Occipital lobe (tissue), 2 donors: ENCODE data around the gene BBOF1. TPM values are rescaled to one million over a fixed set of nuclear protein-coding genes. Genes with fewer than 3 reads are reported as not detected.

Source experiments
- DNase-seq: peaks from one replicate; lab custom pipeline; 2025; lab: John Stamatoyannopoulos, UW
- total RNA-seq: library from RNA; depleted of rRNA; stranded (reverse); fragments of >200 nt; gene quantifications from one replicate; pipeline ENCODE4 v1.2.3, GENCODE V29; 2014

The BBOF1 gene
- total RNA-seq, 1 donor from 2014 or later = 8.9 TPM

- DNase-seq = no peak
These were observed 3.2 kb downstream of the BBOF1 start for GRCh38 chr14:74022346-74022745.

GRCh38 chr14:74029136-74029535, 10.0 kb downstream of the BBOF1 start:
- no peak for DNase-seq

GRCh38 chr14:74034572-74034971, 15.4 kb downstream of the BBOF1 start:
- DNase-seq = no peak

GRCh38 chr14:74035556-74035955, 16.4 kb downstream of the BBOF1 start:
- DNase-seq = no peak

GRCh38 chr14:74038020-74038859, 19.1 kb downstream of the BBOF1 start:
- no peak for DNase-seq

GRCh38 chr14:74042296-74042695, 23.1 kb downstream of the BBOF1 start:
- DNase-seq = no peak

GRCh38 chr14:74045522-74045921, 26.4 kb downstream of the BBOF1 start:
- no peak for DNase-seq

GRCh38 chr14:74048281-74048680, 29.1 kb downstream of the BBOF1 start:
- no peak for DNase-seq

GRCh38 chr14:74049876-74050495, 30.8 kb downstream of the BBOF1 start:
- no peak for DNase-seq

- no peak for DNase-seq
These were observed 43.6 kb downstream of the BBOF1 start for GRCh38 chr14:74062809-74063150.

- no peak for DNase-seq
These were observed 45.3 kb downstream of the BBOF1 start for GRCh38 chr14:74064426-74064825.

GRCh38 chr14:74064883-74065282, 45.7 kb downstream of the BBOF1 start:
- DNase-seq = no peak

- DNase-seq = no peak
These were observed 46.8 kb downstream of the BBOF1 start for GRCh38 chr14:74065746-74066575.

GRCh38 chr14:74077401-74077800, 58.3 kb downstream of the BBOF1 start:
- DNase-seq = no peak

- DNase-seq = no peak
These were observed 61.8 kb downstream of the BBOF1 start for GRCh38 chr14:74080820-74081460.

- no peak for DNase-seq
These were observed 62.3 kb downstream of the BBOF1 start for GRCh38 chr14:74081491-74081890.

GRCh38 chr14:74083161-74083560, 64.0 kb downstream of the BBOF1 start:
- DNase-seq = no peak

GRCh38 chr14:74083784-74084276, 64.7 kb downstream of the BBOF1 start:
- no peak for DNase-seq

GRCh38 chr14:74084277-74085046, 65.3 kb downstream of the BBOF1 start, which contains the start of the genes ALDH6A1 and LIN52:
Gene ALDH6A1 (minus strand): TSS chr14:74084453. CDS start chr14:74084394, 59 bp downstream.
Gene LIN52 (plus strand): TSS chr14:74084956. CDS start chr14:74084975, 19 bp downstream.
- peak; percentile 100 for DNase-seq

- DNase-seq = no peak
These were observed 66.0 kb downstream of the BBOF1 start for GRCh38 chr14:74085047-74085637.
